IPS-20b (cell line): ENCODE results near the gene ARID2.

Source experiments
- H3K27ac ChIP-seq: one replicate; pipeline ENCODE4 v1.5.1; 2013; ENCODE audit warnings: low read length
- H3K27me3 ChIP-seq: 2 replicates; pipeline ENCODE4 v1.6.1; 2013; ENCODE audit warnings: mild to moderate bottlenecking, low read length, inconsistent platforms; ENCODE audit not compliant: insufficient read depth
- H3K36me3 ChIP-seq: 2 replicates; pipeline ENCODE4 v1.6.1; 2013; ENCODE audit warnings: low read depth, mild to moderate bottlenecking, inconsistent platforms, low read length, moderate library complexity; ENCODE audit not compliant: insufficient read depth
- H3K4me1 ChIP-seq: 2 replicates; pipeline ENCODE4 v1.6.1; 2013; ENCODE audit warnings: mild to moderate bottlenecking, control low read depth, inconsistent platforms, low read length, moderate library complexity; ENCODE audit not compliant: insufficient read depth
- H3K4me3 ChIP-seq: 2 replicates; pipeline ENCODE4 v1.5.1; 2013; ENCODE audit warnings: mild to moderate bottlenecking, low read length, inconsistent platforms
- H3K9ac ChIP-seq: 2 replicates; pipeline ENCODE4 v1.6.1; 2013; ENCODE audit warnings: low read depth, mild to moderate bottlenecking, inconsistent platforms, low read length, moderate library complexity
- H3K9me3 ChIP-seq: 2 replicates; pipeline ENCODE4 v1.6.1; 2013; ENCODE audit warnings: mild to moderate bottlenecking, low read depth, low read length, inconsistent platforms; ENCODE audit not compliant: insufficient read depth

The ARID2 gene

DNA sequence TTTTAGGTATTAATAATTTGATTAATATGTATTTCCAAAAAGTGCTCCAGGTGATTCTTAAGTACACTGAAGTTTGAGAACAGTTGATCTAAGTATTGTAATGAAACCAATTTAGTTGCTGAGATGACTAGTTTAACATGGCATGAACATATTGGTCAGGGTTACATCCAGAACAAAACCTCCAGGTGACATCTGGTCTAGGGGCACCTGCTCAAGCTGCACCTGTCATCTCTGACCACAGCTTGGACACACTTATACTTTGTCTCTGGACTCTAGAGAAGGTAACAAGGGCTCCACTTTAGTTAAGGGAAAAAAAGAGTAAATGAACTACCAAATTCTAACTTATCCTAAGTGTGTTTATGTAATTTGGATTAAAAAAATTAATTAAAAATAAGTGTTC, 8.1 kb downstream of the ARID2 start:
- Histone ChIP-seq H3K4me1 (peaks cover 6% of the 10 kb centered on the region; the same call in 1 of the 2 replicates), H3K27ac (no peak overlapping the region), H3K9ac (no peak overlapping the region), H3K27me3 (no peaks in the 10 kb centered on the region), H3K36me3 (peaks cover 60% of the 10 kb centered on the region), H3K4me3 (no peak overlapping the region), H3K9me3 (peaks cover 6% of the 10 kb centered on the region)

DNA sequence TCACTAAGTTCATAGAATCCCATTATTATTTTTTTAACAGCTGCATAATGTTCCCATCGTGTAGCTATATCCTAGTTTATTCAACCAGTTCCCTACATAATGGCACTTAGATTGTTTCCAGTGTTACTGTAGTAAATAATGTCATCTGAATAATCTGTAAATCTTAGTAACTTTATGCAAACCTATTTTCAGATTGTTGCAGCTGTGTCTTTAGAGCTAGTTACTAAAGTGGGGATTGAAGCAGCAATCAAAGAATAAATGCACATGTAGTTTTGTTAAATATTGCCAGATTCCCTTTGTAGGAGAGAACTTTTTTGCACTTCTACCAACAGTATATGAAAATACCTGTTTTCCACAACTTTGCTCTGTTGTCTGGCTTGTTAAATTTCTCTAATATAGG, 13.1 kb downstream of the ARID2 start:
- Histone ChIP-seq H3K9me3 (peaks cover 8% of the 10 kb centered on the region), H3K27ac (no peak overlapping the region), H3K27me3 (no peaks in the 10 kb centered on the region), H3K9ac (no peak overlapping the region), H3K4me3 (no peak overlapping the region), H3K36me3 (peaks cover 26% of the 10 kb centered on the region), H3K4me1 (0 out of 2 replicates have a peak, but pooled peaks cover 3% of the 10 kb centered on the region)

DNA sequence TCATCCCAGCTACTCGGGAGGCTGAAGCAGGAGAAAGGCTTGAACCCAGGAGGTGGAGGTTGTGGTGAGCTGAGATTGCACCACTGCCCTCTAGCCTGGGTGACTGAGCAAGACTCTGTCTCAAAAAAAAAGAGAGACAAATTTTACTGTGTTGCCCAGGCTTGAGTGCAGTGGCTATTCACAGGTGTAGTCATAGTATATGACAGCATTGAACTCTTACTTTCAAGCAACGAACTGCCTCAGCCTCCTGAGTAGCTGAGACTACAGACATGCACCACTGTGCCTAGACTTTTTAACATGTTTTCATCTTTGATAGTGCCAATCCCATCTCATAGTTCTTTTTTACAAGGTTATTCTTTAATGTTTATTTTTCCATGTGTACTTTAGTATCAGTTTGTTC, 13.7 kb downstream of the ARID2 start:
- Histone ChIP-seq H3K27ac (no peak overlapping the region), H3K9ac (no peak overlapping the region), H3K9me3 (peaks cover 8% of the 10 kb centered on the region), H3K36me3 (peaks cover 26% of the 10 kb centered on the region), H3K4me3 (no peak overlapping the region), H3K27me3 (no peaks in the 10 kb centered on the region), H3K4me1 (0 out of 2 replicates have a peak, but pooled peaks cover 3% of the 10 kb centered on the region)

DNA sequence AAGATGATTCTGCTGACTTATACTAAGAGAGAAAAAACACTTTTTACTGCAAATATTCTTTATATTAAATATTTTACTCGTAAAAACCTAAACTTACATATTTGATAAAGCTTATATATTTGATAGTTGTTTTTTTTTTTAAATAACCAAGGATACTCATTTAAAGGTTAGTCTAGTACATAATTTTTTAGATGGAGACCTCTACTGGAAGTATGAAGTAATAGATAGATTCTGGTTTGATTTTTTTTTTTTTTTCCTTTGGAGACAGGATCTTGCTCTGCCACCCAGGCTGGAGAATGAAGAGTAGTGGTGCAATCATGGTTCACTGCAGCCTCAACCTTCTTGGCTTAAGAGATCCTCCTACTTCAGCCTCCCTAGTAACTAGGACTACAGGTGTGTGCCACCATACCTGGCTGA, 16.4 kb downstream of the ARID2 start:
- no peak overlapping the region for H3K4me3 ChIP-seq
- no peaks in the 10 kb centered on the region for H3K27me3 ChIP-seq
- 0 out of 2 replicates have a peak, but pooled peaks cover 3% of the 10 kb centered on the region for H3K4me1 ChIP-seq
- H3K27ac ChIP-seq: no peak overlapping the region
- H3K9ac ChIP-seq: no peak overlapping the region
- peaks cover 8% of the 10 kb centered on the region for H3K9me3 ChIP-seq
- peaks cover 27% of the 10 kb centered on the region for H3K36me3 ChIP-seq

DNA sequence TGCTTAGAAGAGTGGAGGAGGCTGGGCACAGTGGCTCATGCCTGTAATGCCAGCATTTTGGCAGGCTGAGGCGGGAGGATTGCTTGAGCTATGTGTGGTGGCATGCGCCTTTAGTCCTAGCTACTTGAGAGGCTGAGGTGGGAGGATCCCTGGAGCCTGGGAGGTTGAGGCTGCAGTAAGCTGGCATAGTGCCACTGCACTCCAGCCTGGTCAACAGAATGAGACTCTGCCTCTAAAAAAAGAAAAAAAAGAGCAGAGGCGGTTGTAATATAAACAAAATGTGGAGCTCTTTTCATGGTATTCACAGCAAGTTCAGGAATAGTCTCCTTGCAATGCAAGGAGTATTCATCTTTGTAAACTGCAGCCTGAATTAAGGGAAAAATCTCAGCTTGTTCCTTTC, 27.2 kb downstream of the ARID2 start:
- H3K4me1 ChIP-seq: peaks cover 6% of the 10 kb centered on the region; the same call in 1 of the 2 replicates
- H3K9me3 ChIP-seq: no peaks in the 10 kb centered on the region
- H3K36me3 ChIP-seq: no peaks in the 10 kb centered on the region
- no peak overlapping the region for H3K27ac ChIP-seq
- H3K9ac ChIP-seq: no peak overlapping the region
- no peaks in the 10 kb centered on the region for H3K27me3 ChIP-seq
- H3K4me3 ChIP-seq: no peak overlapping the region

DNA sequence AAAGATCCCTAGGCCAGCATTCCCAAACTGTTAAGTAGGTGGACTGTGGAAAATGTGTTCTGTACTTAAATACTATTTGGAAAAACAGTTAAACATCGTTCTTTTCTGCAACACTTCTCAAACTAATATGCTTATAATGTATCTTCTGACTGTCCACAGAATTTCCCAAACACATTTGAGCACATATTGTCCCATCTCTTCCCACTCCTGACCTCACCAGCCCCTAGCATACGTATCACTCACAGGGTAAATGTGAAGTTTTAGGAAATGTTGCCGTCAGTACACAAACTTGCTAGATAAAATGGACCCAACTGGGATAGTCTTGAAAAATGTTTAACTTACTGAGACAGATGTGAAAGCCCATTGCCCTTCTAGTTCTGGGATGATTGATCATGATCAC, 27.7 kb downstream of the ARID2 start:
- H3K36me3 ChIP-seq: no peaks in the 10 kb centered on the region
- H3K9me3 ChIP-seq: no peaks in the 10 kb centered on the region
- H3K4me1 ChIP-seq: peaks cover 6% of the 10 kb centered on the region; the same call in 1 of the 2 replicates
- no peak overlapping the region for H3K4me3 ChIP-seq
- no peak overlapping the region for H3K9ac ChIP-seq
- no peak overlapping the region for H3K27ac ChIP-seq
- no peaks in the 10 kb centered on the region for H3K27me3 ChIP-seq

DNA sequence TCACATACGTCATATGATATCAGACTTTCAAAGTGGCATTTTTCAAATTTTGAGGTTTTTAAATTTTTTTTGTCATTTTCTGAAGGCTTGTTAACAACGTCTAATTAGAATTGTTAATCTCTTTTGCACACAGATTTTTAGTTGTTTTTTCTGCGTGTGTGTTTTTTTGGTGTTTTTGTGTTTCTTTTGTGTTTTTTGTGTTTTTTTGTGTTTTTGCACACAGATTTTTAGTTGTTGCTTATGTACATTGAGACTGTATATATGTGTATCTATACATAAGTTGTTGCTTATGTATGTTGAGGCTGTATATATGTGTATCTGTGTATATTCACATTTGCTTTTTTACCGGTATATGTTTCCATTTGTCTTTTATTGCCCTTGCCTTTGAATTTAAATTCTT, 30.8 kb downstream of the ARID2 start:
- no peaks in the 10 kb centered on the region for H3K9me3 ChIP-seq

DNA sequence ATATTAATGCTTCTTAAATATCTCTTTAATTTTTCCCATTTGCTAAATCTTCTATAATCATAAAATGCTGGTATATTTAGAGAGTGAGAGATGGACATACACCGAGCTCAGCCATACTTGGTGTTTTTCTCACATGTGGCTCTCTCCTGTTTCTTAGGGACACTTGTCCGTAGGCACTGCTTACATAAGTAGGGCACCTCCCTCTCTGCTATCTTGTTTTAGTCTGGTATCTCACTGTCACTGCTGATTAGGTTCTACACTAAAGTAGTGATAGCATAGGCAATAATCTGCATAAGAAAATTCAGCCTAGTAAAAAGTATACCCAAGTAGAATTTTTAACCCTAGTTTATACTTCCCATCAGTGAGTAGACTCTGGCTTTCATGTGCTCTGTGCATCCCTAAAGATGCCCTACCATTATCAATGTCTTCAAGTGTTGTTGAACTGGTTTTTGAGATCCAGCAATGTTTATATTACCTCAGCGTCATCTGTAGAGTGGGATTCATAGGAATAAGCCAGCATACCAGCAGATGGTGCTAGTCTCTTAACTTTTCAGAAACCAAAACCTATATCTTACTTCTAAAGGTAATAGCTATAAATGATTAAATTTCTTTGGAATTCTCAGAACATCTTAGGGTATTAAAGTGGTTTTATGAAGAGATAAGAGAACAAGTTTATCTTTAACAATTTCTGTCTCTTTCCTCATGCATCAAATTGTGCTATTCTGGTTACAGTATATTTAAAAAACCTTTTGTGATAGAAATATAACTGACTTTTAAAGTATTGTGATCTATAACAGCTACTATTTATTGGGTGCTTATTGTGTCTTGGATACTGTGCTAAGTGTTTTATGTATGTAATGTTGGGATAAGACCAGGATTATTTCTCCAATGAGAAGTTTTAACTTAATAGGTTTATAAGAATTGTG, 32.9 kb downstream of the ARID2 start:
- H3K9me3 ChIP-seq: no peaks in the 10 kb centered on the region
- H3K9ac ChIP-seq: no peak overlapping the region
- H3K36me3 ChIP-seq: no peaks in the 10 kb centered on the region
- H3K4me3 ChIP-seq: no peak overlapping the region
- no peaks in the 10 kb centered on the region for H3K27me3 ChIP-seq
- no peak overlapping the region for H3K27ac ChIP-seq
- H3K4me1 ChIP-seq: peaks cover 2% of the 10 kb centered on the region; the same call in 1 of the 2 replicates

More for the DNA sequence above, 30.8 kb downstream of the ARID2 start:
- Histone ChIP-seq H3K27me3 (no peaks in the 10 kb centered on the region), H3K4me1 (peaks cover 6% of the 10 kb centered on the region; the same call in 1 of the 2 replicates), H3K36me3 (no peaks in the 10 kb centered on the region), H3K27ac (no peak overlapping the region), H3K9ac (no peak overlapping the region), H3K4me3 (no peak overlapping the region)

DNA sequence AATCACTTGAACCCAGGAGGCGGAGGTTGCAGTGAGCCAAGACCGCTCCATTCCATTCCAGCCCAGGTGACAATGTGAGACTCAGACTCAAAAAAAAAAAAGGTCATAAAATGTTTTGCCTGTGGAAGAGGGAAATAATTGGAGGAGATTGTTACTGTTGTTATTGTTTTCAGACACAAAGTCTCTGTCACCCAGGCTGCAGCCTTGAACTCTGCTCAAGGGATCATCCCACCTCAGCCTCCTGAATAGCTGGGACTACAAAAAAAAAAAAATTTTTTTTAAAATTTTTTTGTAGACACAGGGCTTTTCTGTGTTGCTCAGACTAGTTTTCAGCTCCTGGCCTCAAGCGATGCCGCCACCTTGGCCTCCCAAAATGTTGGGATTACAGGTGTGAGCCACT, 33.9 kb downstream of the ARID2 start:
- H3K4me3 ChIP-seq: no peak overlapping the region
- H3K9ac ChIP-seq: no peak overlapping the region
- H3K36me3 ChIP-seq: no peaks in the 10 kb centered on the region
- H3K4me1 ChIP-seq: peaks cover 7% of the 10 kb centered on the region; the same call in 1 of the 2 replicates
- no peaks in the 10 kb centered on the region for H3K9me3 ChIP-seq
- H3K27me3 ChIP-seq: no peaks in the 10 kb centered on the region
- H3K27ac ChIP-seq: no peak overlapping the region

DNA sequence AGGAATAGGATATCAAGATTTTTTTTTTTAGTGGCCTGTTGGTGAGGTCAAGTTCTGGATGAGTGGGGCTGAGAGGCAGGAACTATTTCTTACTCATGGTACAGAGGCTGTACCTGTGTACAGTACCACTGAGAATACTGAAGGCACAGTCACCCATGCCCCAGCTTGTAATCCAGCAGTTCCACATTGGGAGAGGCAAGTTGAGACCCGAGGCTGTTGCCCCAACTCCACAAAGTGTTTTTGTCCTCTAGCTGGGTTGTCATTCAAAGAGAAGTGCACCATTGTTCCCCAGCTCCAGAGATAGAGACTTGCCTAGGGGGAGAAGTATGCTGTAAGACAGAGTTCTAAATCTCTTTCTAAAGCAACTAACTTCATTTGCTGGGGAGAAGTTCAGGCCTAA, 38.7 kb downstream of the ARID2 start:
- Histone ChIP-seq H3K9ac (no peak overlapping the region), H3K4me1 (peaks cover 8% of the 10 kb centered on the region; the same call in 1 of the 2 replicates), H3K27ac (no peak overlapping the region), H3K36me3 (no peaks in the 10 kb centered on the region), H3K4me3 (no peak overlapping the region), H3K9me3 (no peaks in the 10 kb centered on the region), H3K27me3 (no peaks in the 10 kb centered on the region)

DNA sequence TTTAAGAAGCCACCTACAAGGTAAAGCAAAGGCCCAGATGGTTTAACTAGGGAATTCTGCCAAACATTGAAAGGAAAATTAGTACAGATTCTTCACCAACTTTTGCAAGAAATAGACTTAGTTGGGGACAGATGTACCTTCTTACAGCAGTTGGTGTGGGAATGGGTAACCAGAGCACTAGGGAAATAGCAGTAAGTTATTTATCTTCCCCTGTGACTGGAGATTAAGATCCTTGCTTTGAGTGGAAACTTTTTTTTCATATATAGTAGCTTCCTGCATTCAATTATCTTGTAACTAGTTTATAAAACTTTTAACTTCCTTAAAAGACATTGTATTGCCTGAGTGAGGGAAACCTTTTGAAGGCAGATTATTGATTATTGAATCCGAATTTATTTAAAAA, 44.2 kb downstream of the ARID2 start:
- no peak overlapping the region for H3K4me3 ChIP-seq
- H3K27me3 ChIP-seq: no peaks in the 10 kb centered on the region
- no peak overlapping the region for H3K9ac ChIP-seq
- H3K27ac ChIP-seq: no peak overlapping the region
- H3K9me3 ChIP-seq: no peaks in the 10 kb centered on the region
- no peaks in the 10 kb centered on the region for H3K36me3 ChIP-seq
- H3K4me1 ChIP-seq: peaks cover 12% of the 10 kb centered on the region
